Activated CD4-positive, alpha-beta T cell treated with anti-CD3 and anti-CD28 coated beads, Interleukin-2, amount 10 ng/mL, durations not matched to agents 24 days and 14 days (primary cell): ENCODE measurements around the gene HES1. TPM values are rescaled to one million over a fixed set of nuclear protein-coding genes. Genes with fewer than 3 reads are reported as not detected.

Experiments
- DNase-seq: peaks from one replicate; pipeline ENCODE4 v3.0.0; 2022
- H3K27ac Mint-ChIP-seq: one replicate; pipeline ENCODE4 v1.8.0; 2022; ENCODE audit warnings: mild to moderate bottlenecking, mixed read lengths
- H3K27me3 Mint-ChIP-seq: one replicate; pipeline ENCODE4 v1.8.0; 2022; ENCODE audit warnings: mixed read lengths
- H3K36me3 Mint-ChIP-seq: one replicate; pipeline ENCODE4 v1.8.0; 2022; ENCODE audit warnings: low read depth, mild to moderate bottlenecking, mixed read lengths
- H3K4me1 Mint-ChIP-seq: one replicate; pipeline ENCODE4 v1.8.0; 2021; ENCODE audit warnings: mixed read lengths
- H3K4me3 Mint-ChIP-seq: one replicate; pipeline ENCODE4 v1.8.0; 2022; ENCODE audit warnings: mild to moderate bottlenecking, moderate library complexity, mixed read lengths
- H3K9me3 Mint-ChIP-seq: one replicate; pipeline ENCODE4 v1.8.0; 2021; ENCODE audit warnings: mixed read lengths
- intact Hi-C: fragments of 100-400 bp; cut with micrococcal nuclease; formaldehyde crosslinking; loops from one replicate; pipeline ENCODE4 v1.15.1; 2023
- total RNA-seq: library from RNA; stranded (reverse); gene quantifications from 2 replicates; pipeline ENCODE4 v1.2.3, GENCODE V29; 2022

Gene HES1
- total RNA-seq, 1 donor from 2014 or later, result 1.2 TPM

DNA sequence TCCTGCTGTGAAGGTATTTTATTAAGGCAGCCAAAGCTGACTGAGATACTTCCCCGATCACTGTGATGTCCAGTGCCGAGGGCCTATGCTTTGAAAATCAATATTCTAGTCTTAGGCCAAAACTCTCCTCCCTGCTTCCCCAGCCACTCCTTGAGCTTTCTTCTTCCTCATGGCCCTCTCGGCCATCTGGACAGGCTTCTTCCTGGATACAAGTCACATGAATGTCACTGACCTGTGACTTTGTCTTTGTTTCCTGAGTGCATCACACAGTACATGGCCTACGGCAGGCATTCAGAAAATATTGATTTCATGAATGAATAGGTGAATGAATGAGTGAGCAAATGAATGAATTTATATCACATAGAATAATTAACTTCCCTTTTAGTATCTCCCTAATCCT lies 24.6 kb upstream of the HES1 start:
- Mint-ChIP-seq H3K36me3 (no peaks in the 10 kb centered on the region), H3K27me3 (peaks cover 26% of the 10 kb centered on the region), H3K9me3 (no peaks in the 10 kb centered on the region), H3K27ac (no peak overlapping the region), H3K4me1 (peaks cover 2% of the 10 kb centered on the region), H3K4me3 (no peak overlapping the region)
- no peak for DNase-seq
- intact Hi-C loops, result no loop called here

DNA sequence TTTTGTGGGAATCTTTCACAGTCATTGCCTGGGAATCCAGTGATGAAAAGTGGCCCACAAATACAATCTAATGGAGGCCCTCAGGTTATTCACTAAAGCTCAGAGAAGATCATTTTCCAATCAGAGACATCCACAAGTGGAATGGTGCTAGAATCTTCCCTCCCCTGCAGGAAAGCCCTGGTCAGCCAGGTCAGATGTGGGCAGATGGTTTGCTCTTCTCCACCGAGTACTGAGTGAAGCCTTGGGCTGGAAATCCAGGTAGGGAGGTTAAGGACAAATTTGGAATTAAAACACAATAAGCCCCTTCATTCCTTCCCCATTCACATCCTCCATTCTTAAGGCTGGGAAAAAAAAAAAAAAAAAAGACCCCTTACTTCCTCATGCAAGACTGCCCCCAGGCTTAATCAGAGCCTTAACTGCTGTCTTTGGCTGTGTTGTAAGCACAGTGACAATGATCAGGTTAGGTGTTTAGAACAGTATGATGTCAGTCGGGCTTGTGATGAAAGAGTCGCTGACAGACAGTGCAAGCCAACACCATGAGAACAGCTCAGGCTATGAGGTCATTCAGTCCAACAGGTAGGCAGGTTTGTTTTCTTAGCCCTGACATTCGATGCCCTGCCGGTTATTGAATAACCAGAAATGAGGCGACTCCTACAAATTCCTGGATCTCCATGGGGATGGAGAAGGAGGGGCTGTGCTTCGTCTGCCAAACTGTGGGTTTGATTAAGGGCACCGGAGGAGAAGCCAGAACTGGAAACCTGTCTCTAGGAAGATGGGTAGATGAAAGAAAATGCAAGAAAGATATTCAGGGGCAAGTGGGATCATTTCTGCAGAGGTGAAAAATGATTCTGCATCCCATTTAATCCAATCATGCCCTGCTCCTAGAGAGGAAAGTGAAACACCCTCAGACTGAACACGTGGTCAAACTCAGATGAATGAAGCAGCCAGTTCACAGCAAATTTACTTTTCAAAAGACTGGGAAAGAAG lies 23.5 kb upstream of the HES1 start:
- intact Hi-C loops, result no loop called here
- Mint-ChIP-seq H3K4me3 (no peak overlapping the region), H3K4me1 (no peaks in the 10 kb centered on the region), H3K27ac (no peak overlapping the region), H3K36me3 (no peaks in the 10 kb centered on the region), H3K27me3 (peaks cover 30% of the 10 kb centered on the region), H3K9me3 (no peaks in the 10 kb centered on the region)
- DNase-seq, result no peak

GRCh38 chr3:194114123-194114522 lies 21.8 kb upstream of the HES1 start:
- Mint-ChIP-seq H3K9me3 (no peaks in the 10 kb centered on the region), H3K27ac (no peak overlapping the region), H3K27me3 (peaks cover 33% of the 10 kb centered on the region), H3K4me3 (no peak overlapping the region), H3K4me1 (no peaks in the 10 kb centered on the region), H3K36me3 (no peaks in the 10 kb centered on the region)
- DNase-seq, result no peak
- intact Hi-C loops, result no loop called here

DNA sequence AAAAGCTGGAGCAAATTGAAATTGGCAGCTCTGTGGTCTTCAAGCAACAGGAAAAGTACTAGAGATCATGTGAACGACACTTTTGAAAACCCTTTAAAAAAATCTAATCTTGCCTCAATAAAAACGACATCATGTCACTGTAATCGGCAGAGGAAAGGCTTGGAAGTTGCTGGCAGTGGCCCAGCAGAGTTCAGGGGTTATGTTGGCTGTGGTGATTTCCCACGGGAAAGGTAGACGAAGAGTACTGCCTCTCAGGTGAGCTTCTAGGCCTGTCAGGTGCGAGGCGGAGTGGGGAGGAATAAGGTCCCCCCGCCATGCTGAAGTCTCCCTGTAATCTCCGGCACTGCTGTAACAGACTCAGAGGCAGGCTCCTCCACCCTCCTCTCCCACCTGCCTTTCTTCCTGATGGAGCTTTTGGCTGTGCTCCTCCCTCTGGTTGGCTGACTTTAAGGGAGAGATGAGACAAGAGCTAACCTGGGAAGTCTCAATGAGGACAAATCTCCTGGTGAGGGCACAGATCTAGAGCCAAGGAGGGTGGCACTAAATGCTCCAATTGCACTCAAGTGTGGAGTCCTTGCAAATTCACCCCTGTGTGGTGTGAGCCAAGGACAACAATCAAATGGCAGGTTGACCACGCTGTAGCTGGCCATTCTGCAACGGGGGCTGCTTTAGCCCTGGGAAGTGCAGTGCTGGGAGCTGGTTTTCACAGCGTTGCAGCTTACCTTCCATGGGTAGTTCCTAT lies 18.7 kb upstream of the HES1 start:
- H3K27me3 Mint-ChIP-seq, result peaks cover 49% of the 10 kb centered on the region
- H3K4me1 Mint-ChIP-seq, result no peaks in the 10 kb centered on the region
- no peak overlapping the region for H3K27ac Mint-ChIP-seq
- H3K36me3 Mint-ChIP-seq, result no peaks in the 10 kb centered on the region
- DNase-seq, result no peak
- no peak overlapping the region for H3K4me3 Mint-ChIP-seq
- no peaks in the 10 kb centered on the region for H3K9me3 Mint-ChIP-seq
- intact Hi-C loops, result no loop called here

- Mint-ChIP-seq H3K4me1 (no peaks in the 10 kb centered on the region), H3K27ac (no peak overlapping the region), H3K36me3 (no peaks in the 10 kb centered on the region), H3K27me3 (peaks cover 62% of the 10 kb centered on the region), H3K4me3 (no peak overlapping the region), H3K9me3 (no peaks in the 10 kb centered on the region)
- no peak for DNase-seq
- intact Hi-C loops, result no loop called here
Measured at GRCh38 chr3:194118920-194119319, 17.0 kb upstream of the HES1 start.

GRCh38 chr3:194119831-194120590 lies 15.9 kb upstream of the HES1 start:
- intact Hi-C loops, result no loop called here
- Mint-ChIP-seq H3K4me1 (no peaks in the 10 kb centered on the region), H3K27ac (no peak overlapping the region), H3K9me3 (no peaks in the 10 kb centered on the region), H3K4me3 (no peak overlapping the region), H3K36me3 (no peaks in the 10 kb centered on the region), H3K27me3 (peaks cover 70% of the 10 kb centered on the region)
- DNase-seq, result no peak

DNA sequence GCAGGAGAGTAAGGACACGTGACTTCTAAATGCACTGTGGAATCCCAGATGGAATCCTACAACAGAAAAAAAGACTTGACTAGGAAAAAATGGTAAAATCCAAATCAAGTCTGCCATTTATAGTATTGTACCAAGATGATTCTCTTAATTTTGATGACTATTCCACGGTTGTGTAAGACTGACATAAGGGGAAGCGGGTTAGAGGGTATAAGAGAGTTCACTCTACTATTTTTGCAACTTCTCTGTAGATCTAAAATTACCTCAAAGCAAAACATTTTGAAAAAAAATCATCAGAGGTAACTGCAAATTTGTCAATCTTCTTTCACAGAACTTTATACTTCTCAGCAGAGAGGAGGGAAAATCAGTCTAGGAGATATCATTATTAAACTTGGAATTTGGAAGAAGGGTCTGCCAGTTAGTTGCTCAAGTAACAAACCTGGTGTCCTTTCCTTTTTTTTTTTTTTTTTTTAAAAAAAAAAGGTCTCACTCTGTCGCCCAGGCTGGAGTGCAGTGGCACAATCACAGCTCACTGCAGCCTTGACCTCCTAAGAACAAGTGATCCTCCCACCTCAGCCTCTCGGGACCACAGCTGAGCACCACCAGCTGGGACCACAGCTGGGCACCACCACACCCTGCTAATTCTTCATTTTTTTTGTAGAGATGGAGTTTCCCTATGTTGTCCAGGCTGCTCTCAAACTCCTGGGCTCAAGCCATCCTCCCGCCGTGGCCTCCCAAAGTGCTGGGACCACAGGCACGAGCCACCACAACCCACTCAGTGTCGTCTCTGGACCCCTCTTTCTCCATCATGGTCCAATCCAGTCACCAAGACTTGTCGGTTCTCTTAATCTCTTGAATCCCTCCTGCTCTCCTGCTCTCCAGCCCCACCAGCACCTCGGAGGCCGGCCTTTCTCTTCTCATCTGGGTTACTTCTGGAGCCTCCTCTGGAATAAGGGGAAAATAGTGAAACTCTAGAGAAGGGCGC lies 14.9 kb upstream of the HES1 start:
- no peaks in the 10 kb centered on the region for H3K4me1 Mint-ChIP-seq
- no peak for DNase-seq
- no peak overlapping the region for H3K27ac Mint-ChIP-seq
- H3K36me3 Mint-ChIP-seq, result no peaks in the 10 kb centered on the region
- intact Hi-C loops, result no loop called here
- no peak overlapping the region for H3K4me3 Mint-ChIP-seq
- no peaks in the 10 kb centered on the region for H3K9me3 Mint-ChIP-seq
- peaks cover 73% of the 10 kb centered on the region for H3K27me3 Mint-ChIP-seq

DNA sequence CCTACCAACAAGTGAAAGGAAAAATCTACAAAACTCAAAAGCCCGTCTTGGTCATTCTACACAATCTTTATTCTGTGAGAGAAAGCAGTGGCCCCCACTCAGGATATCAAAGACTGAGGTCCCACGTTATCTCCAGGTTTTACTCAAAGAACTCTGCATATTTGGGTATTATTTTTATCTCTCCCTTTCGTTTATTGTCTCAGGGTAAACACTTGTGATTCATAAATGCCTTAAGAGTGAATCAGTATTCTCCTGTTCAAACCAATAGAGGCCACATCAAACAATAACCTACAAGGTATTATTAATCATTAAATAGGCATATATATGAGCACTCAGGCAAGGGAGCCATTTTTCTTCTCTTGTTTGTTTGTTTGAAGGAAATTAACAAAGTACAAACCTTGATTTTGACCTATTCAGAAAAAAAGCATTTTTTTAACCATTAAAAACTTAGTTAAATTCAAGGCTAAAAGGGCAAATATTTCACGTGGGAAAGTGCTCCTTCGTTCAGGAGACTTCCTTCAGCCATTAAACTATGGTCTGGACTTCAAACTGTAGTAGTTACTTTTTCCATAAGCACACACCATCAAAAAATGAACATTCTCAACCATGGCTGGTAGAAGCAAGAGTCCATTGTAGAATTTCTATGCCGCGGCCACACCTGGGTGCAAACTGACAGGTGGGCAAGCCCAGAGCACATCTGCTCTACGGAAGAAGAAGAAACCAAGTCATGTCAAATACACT lies 13.9 kb upstream of the HES1 start:
- Mint-ChIP-seq H3K27me3 (peaks cover 77% of the 10 kb centered on the region), H3K27ac (no peak overlapping the region), H3K9me3 (no peaks in the 10 kb centered on the region), H3K36me3 (no peaks in the 10 kb centered on the region), H3K4me3 (no peak overlapping the region), H3K4me1 (no peaks in the 10 kb centered on the region)
- DNase-seq, result no peak
- intact Hi-C loops, result no loop called here

GRCh38 chr3:194123726-194124125 lies 12.2 kb upstream of the HES1 start:
- Mint-ChIP-seq H3K4me3 (no peak overlapping the region), H3K27me3 (peaks cover 82% of the 10 kb centered on the region), H3K27ac (no peak overlapping the region), H3K4me1 (peaks cover 2% of the 10 kb centered on the region), H3K36me3 (no peaks in the 10 kb centered on the region), H3K9me3 (no peaks in the 10 kb centered on the region)
- intact Hi-C loops, result no loop called here
- DNase-seq, result no peak

DNA sequence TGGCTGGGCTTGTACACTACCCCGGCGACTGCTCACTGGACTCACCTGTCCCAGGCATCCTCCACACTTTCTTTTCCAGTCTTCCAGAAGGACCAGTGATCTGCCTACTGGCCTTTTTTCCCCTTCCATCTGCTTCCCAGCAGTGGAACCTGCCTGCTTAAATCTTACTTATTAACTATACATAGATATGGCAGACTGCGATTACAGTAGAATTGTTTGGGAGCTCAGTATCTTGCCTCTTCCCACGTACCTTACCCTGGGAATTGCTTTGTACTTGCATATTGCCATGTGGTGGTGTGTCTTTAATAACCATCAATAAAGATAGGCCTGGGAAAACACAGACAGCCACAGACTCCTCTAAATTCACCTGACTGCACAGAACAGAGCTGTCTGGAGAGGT lies 11.8 kb upstream of the HES1 start:
- no peaks in the 10 kb centered on the region for H3K9me3 Mint-ChIP-seq
- peaks cover 77% of the 10 kb centered on the region for H3K27me3 Mint-ChIP-seq
- no peak for DNase-seq

GRCh38 chr3:194125442-194125841 lies 10.5 kb upstream of the HES1 start:
- H3K27ac Mint-ChIP-seq, result no peak overlapping the region
- H3K4me1 Mint-ChIP-seq, result peaks cover 2% of the 10 kb centered on the region
- H3K4me3 Mint-ChIP-seq, result no peak overlapping the region
- intact Hi-C loops, result no loop called here
- no peaks in the 10 kb centered on the region for H3K9me3 Mint-ChIP-seq
- no peak for DNase-seq
- H3K36me3 Mint-ChIP-seq, result no peaks in the 10 kb centered on the region
- peaks cover 74% of the 10 kb centered on the region for H3K27me3 Mint-ChIP-seq

More for the DNA sequence above, 11.8 kb upstream of the HES1 start:
- no peak overlapping the region for H3K27ac Mint-ChIP-seq
- H3K36me3 Mint-ChIP-seq, result no peaks in the 10 kb centered on the region
- no peak overlapping the region for H3K4me3 Mint-ChIP-seq
- intact Hi-C loops, result no loop called here
- peaks cover 2% of the 10 kb centered on the region for H3K4me1 Mint-ChIP-seq

- Mint-ChIP-seq H3K27ac (no peak overlapping the region), H3K4me1 (peaks cover 13% of the 10 kb centered on the region), H3K36me3 (no peaks in the 10 kb centered on the region), H3K9me3 (no peaks in the 10 kb centered on the region), H3K27me3 (peaks cover 74% of the 10 kb centered on the region), H3K4me3 (no peak overlapping the region)
- intact Hi-C loops, result no loop called here
- DNase-seq, result no peak
Measured at GRCh38 chr3:194126790-194127189, 9.2 kb upstream of the HES1 start.
